GM19395 (cell line): ENCODE measurements around the gene ALG2.

Experiments used
- ATAC-seq: cut with Tn5 transposase; IDR thresholded peaks from one replicate; pipeline ENCODE4 v1.9.1; 2021; ENCODE audit warnings: mild to moderate bottlenecking, moderate library complexity; ENCODE audit not compliant: unreplicated experiment

Gene ALG2

DNA sequence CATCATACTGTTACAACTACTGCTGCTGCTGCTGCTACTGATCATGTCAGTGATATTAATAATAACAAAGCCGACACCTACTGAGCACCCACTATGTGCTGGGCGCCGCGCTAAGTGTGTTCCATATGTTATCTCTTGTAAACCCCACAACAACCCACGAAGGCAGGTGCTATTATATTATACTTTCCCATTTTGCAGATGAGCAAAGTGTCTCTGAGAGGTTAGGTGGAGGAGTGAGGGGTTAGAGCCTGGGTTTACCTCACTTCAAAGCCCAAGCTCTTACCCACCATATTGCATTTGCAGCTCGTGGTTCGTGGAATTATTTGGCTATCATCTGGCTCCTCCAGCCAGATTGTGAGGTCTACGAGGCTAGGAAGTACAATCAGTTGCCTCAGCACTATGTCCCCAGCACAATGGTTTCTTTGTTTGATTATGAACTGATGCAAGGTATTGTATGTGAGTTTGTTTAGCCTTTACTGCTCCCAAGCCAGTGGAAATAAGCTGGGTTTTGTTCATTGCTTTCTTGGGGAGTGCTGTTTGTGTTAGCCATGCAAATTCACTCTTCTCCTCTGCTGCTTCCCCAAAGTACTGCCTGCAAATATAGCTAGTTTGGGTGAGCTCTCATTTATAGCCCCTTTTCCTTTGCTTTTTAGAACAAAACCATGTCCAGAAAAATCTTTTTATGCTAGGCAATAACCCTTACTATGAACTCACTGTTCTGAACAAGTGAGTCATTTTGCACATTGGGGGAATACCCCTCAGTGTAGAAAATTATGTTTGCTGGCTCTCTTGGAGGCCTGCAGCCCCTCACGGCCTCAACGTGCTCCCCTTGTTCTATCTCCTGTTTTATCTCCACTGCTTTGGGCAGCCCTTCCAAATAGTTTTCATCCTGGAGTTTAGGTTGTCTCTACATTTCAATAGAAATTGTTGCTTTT is 47.9 kb downstream of the ALG2 start:
- peak; percentile 55 for ATAC-seq

DNA sequence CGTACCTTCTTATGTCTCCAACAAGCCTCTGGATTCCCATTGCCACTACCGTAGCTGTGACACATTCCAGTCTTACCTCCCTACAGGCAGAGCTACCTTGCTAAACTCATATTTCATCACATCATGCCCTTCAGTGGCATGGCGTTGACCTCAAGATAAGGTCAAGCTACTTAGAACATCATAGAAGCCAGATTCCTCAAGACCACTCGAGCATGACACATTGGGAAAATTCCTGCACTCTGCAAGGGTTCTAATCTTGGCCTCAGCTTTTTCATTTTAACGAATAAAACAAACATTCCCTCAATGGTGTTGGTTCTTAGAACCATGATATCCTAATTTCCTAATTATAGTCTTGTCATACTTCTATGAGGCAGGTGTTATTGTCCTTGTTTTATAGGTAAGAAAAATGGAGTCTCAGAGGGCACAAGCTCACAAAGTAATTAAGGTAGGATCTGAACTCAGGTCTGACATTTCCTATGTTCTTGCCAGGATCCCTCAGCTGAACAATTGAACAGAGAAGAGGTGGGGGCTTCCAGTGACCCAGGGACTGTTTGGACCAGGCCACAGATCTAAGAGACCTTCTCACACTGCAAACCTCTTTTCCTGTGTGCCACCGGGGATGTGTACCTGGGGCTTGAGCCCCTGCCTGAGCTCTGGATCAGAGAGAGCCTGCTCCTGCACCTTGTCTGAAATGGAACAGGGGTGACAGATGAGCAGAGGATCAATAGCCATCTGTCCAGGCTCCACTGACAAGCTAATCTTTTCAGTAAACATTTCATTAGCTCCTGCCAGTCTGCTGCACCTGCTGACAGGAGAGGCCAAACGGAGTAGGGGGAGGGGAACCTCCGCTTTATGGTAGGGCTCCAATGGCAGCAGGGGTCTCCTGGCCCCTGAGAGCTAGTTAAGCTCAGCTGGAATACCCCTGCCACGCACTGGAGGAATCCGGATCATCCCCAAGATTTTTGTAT is 49.3 kb downstream of the ALG2 start:
- ATAC-seq: no peak

DNA sequence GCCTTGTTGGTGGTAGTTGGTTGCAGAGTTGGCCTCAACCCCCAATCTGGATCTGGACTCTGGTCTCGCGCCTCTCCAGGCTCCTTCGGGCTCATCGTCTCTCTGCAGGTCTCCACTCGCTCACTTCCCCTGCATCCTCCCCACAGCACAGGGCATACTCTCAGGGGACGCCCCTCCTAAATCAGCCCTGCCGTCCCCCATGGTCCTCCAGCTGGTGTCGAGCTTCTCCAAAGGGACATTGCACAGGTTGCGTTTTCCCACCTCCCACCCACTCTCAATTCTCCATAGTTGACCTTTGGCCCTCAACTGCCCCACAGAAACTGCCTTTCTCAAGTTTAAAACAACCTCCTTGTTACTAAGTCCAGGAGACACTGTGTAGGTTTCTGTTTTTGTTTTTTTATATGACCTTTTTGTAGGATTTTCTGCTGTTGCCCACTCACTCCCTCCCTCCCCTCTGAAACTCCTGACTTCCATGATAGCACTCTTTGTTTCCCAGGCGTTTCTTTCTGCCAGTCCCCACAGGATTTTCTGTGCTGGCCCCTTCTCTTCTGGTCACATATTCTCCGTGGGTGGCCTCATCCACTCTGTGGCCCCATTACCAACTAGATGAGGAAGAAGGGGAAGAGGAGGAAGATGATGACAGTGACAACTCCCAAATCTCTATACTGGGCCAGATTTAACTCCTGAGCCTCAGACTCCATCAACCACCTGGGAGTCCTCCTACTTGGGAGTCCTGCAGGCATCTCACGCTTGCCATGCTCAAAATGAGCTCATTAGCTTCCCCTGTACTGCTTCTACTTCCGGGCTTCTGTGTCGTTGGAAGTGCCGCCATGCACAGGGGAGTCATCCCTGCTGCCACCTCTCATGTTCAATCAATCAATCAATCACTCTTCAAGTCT is 50.3 kb downstream of the ALG2 start:
- no peak for ATAC-seq

DNA sequence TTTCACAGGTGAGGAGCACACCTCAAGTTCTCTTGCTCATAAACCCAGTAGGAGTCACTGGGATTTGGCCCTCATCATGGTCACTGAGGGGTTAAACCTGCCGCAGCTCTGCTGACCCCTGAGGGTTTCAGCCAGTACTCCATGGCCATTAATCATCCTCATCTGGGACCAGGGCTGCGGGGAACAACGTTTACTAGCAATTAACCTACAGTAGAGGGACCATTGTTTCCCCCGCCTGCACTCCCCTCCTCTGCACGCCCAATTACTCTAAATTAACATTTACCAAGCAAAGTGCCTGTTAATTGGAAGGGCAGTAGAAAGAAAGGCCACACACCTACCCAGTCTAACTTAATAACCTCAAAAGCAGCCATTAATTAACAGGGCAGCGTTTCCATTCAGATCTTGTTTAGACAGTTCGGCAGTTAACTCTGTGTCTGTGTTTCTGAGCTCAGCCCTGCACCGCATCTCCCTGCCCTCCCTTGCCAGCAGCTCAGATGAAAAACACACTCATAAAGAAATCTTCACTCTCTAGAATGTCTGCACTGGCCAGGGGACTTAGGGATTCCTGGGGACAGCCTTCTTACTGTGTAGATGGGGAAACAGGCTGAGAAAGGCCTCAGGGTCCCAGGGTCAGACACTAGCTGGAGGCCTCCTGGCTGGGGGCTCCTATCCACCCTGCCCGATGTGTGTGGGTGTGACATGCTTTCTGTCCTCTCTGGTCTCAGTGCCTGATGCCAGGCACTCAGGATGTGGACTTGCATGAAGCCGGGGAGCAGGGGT is 51.6 kb downstream of the ALG2 start:
- no peak for ATAC-seq

DNA sequence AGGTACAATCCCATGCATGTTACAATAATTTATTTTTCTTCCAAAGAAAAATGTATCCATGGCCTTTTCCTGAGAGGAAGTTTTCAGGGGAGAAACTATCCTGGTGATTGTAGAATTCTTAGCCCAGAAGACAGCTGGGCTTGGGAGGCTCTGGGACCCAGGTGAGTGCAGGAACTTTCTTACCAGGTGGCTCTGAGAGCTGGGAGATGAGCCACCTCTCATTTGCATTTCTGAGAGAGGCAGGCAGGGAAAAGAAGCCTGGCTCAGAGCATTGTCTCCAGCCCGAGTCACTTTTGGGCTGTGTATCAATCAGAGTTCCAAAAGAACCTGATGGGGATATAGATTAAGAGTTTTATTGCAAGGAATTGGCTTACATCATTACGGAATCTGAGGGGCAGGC is 52.7 kb downstream of the ALG2 start:
- no peak for ATAC-seq

DNA sequence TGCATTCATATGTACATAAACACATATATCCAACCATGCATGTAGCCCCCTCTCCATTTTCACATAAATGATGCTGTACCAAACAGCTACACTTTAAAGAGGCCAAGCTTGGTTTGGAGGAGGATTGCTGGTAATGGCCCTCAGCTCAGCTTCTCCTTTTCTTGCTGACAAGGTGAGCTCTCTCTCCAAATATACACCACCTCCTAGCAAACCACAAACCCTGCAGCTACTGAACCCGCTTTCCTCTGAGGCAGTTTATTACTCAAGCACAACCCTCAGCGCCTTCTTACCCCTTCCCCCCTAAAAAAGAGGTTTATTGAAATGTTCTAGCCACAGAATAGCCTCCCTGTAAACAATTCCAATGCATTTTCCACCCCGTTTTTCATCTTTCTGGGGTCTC is 54.0 kb downstream of the ALG2 start:
- no peak for ATAC-seq

DNA sequence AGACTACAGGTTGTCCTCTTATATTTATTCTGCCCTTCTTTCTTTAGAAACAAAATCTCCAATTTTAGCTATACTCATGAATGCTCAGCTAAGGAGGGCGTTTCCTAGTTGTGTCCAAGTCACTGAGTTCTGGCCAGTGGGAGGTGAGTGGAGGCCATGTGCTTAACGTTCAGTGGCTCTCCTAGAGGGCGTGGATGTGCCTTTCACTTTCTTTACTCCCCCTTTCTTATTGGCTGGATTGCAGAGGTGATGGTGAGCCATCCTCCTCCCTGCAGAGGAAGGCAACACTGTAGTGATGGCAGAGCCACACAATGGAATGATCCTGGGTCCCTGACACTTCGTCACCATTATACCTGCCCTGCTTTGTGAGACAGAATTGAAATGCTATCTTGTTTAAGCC is 54.6 kb downstream of the ALG2 start:
- ATAC-seq: no peak
